C1 segment of cervical spinal cord (tissue), 14 donors: ENCODE measurements around the gene LHB.
"Not testable (repeated sequence)": the region's sequence is repeated elsewhere in the genome, so short reads cannot be mapped to it uniquely, and the experiment has no call there.

Source experiments
- DNase-seq, 14 donors: peaks; one replicate each; lab custom pipeline; 2025; lab: John Stamatoyannopoulos, UW

Gene LHB

DNA sequence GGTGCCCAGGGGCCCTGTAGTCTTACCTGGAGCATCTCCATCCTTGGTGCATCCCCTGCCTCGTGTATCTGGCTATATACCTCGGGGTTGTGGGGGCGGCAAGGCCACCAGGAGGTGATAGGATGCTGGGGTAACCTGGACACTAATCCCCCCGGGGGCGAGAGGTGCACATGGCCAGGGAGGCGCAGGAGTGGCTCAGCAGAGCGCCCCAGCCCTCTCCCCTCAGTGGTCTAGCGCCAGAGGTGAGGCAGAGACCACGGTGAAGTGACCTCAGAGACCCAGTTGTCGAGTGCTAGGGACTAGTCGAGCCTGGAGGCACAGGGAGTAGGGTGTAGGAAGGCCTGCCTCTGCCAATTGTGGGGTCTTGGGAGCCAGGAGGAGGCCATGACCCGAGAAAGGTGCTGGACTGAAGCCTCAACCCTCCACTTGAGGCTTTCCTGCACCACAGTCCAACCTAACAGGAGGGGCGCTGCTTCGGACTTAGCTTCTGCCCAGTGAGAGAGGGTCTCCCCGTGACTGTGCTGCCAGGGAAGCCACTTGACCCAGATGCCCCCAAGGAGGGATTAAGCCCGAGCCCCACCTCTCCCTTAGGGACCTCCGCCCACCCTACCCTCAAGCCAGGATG lies at the start of gene LHB:
TSS of gene LHB (minus strand) at position 51 of the 625 bp plus-strand sequence. CDS start at position 41, 10 bp downstream.
- DNase-seq = no peak

DNA sequence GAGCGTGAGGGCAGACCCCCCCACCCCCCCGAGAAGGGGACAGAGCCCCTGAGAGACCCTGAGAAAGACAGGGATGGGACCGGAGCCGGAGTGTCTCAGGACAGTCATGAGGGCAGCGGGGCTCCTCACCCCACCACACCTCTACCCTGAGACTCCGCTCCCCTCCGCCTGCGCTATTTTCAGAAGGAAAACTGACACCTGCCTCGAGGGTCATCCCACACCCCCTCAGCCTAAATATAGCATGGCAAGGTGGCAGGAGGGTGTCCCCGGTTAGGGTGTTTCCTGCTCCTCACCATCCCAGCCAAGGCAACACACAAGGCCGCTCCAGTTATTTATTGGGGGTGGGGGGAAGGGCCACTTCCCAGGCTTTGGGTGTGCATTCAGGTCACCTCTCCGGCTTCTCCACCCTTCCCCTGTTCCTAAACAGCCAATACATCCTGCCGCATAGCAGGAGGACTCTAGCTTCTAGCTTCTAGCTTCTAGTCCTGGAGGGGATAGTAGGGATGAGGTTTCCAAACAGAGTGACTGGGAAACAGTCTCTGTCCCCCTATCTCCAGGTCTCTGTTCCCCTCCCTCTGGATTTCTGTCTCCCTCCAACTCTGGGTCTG lies 49.1 kb upstream of the LHB start:
- no peak for DNase-seq

DNA sequence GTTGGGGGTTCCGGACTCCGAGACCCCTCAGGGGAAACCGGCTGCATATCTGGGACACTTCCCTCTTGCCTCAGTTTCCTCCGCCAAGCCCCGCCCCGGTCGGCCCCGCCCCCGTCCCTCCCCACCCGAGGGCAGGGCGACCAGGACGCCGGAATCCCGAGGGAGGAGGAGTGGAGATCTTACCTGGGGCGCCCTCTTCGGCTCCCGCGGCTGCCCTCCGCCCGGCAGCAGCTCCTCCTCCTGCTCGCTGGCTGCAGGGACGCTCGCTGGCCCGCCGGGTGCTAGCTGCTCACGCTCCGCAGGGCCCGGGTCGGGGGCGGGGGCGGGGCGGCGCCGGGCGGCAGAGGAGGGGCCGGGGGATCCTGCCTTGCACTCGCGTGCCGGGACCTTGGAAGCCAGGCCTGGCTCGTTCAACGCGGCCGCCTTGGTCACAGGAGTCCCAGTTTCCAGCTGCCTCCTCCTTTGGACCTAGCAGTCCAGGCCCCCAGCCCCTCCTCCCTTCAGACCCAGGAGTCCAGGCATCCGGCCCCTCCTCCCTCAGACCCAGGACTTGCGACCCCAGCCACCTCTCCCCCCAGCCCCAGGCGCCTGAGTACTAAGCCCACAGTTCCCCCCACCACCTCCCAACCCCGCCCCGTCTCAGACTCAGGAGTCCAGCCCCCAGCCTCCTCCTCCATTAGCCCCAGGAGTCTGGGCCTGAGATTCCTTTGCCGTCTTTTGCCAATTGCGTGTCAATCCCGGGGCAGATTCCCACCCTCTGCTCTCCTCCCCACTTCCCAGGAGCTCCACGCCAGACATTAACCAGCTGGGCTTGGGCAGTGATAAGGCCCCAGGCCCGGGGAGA lies 48.1 kb upstream of the LHB start, which contains the start of gene NTF4:
TSS of gene NTF4 (minus strand) at position 51 of the 844 bp plus-strand sequence. CDS start 2,821 bp downstream, outside the sequence.
- DNase-seq = no peak

- DNase-seq = no peak
Measured at GRCh38 chr19:49064029-49064629, 47.2 kb upstream of the LHB start.

DNA sequence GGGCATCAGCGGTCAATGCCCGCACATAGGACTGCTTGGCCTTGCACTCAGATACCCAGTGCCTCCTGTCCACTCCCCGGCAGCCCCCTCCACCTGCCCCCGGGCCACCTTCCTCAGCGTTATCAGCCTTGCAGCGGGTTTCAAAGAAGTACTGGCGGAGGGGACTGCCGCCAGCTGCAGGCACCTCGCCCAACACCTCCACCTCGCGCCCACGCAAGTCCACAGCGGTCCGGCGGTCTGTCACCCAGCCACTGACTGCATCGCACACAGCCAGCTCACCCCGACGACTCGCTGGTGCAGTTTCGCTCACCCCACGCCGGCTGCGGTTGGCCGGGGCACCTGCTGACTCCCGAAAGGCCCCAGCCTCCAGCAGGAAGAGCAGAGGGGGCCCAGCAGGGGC lies 44.6 kb upstream of the LHB start:
- DNase-seq = no peak

DNA sequence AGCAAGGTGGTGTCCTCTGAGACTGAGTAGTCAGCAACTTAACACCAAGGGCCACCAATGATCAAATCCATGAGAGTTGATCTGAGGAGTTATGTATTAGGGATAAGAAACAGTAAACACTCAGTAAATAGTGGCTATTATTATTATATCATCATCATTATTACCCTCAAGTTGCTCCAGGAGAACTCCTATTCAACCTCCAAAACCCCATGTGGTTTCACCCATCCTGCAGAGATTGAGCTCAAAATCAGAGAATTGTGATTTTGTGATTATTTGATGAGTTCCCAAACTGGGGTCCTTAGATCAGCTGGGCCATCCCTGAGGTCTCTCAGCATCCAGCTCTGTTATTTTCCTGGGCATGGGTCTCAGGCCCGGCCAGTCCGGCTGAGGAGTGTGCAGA lies 44.1 kb upstream of the LHB start:
- DNase-seq = no peak

DNA sequence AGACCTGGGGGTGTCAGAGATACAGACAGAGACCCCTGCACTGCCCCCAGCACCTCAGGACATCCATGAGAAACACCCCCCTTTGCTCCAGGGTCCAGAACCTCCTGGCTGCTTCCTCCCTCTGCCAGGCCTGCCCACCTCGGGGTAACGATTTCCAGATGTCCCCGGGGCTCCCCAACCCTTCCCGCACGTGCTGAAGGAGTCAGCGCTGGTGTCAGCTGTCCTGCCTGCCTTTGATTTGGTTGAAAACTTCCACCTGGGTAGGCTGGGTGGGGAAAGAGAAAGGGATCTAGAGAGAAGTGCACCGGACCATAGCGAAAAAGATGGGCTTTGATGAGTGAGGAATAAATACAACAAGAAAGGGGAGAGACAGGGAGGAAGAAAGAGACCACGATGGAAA lies 42.2 kb upstream of the LHB start:
- DNase-seq = no peak

DNA sequence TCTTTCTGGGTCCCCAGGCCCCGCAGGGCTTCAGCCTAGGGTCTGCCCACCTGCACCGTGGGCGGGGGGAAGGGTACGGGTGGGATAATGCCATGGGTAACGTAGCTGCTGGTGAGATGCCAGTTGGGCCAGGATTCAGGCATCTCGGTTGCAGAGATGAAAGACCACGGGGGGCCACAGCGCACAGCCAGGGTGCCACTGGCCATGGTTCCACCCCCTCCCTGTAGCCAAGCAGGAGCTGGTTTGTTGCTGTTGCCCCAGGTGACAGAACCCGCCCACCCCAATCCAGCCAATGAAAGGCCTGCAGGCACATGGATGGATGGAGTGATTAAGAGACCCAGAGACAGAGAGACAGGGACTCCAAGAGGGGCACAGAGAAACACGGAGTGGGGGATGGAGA lies 41.7 kb upstream of the LHB start:
- no peak for DNase-seq

DNA sequence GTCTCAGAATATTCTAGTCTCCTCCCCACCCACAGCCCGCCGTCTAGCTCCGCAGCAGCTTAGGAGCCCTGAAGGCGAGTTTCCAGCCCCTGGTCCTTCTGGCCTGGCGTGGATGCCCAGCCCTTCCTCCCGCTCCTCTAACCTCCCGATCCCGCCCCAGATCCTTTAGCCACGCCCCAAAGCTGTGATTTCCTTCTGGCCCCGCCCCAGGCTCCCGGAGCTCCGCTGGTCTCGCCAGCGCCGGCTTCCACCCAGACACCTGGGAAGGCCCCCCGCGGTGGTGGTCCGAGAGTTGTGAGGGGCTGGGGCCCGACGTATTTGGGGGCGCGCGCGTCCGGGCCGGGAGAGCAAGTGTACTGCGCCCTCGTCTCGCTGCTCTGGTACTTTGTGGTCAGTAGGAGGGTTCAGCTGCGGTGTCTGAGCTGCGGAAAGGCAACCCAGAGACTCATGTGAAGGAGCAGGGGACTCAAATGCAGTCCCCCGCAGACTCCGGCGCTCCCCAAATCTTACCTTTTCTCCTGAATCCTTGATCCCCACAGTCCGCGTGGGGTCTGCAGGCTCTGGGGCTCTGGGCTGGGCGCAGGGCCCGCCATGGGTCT lies 40.8 kb upstream of the LHB start, which contains the start of gene CGB7:
TSS of gene CGB7 (minus strand) at position 114 of the 599 bp plus-strand sequence. CDS start 2,374 bp downstream, outside the sequence.
- peak in 3 of 14 donors; percentile 0 to 8 (median 8) for DNase-seq

- DNase-seq = not testable (repeated sequence)
Measured at GRCh38 chr19:49056902-49057596, 40.2 kb upstream of the LHB start.

DNA sequence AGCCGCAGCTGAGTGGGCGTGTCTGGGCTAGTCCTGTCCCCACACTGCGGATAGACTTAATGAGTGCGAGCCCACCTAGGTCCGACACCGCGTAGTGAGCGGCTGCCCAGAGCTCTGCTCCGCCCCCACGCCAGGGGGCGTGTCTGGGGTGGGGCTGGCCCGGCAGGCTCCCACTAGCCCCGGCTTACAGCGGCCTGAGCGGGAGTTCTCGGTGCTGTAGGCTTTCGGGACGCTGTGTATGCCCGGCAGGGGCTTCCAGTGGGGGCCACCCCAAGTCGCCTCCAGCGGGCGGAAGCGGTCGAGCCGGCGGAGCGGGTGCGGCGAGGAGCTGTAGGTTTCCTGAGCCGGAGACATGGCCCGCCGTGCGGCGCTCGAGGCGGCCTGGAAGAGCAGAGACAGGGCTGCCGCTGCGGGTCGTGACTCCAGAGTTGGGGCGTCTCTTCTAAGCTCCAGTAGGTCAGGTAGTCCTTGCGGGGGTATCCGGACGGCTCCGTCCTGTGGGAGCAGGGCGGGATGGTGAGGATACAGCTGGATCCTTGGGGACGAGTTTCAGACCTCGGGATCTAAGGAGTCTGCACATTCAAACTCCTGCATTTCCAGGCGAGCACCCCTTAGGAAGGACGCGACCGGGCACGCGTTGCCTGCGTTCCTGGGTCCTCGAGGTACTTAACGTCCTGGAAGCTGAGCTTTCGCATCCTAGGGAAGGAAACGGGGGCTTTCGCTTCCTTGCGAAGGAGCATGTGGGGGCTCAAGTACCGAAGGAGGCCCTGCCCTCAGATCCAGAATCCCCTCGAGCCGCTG lies 39.4 kb upstream of the LHB start:
- DNase-seq = peak in 4 of 14 donors; percentile 2 to 25 (median 15)

DNA sequence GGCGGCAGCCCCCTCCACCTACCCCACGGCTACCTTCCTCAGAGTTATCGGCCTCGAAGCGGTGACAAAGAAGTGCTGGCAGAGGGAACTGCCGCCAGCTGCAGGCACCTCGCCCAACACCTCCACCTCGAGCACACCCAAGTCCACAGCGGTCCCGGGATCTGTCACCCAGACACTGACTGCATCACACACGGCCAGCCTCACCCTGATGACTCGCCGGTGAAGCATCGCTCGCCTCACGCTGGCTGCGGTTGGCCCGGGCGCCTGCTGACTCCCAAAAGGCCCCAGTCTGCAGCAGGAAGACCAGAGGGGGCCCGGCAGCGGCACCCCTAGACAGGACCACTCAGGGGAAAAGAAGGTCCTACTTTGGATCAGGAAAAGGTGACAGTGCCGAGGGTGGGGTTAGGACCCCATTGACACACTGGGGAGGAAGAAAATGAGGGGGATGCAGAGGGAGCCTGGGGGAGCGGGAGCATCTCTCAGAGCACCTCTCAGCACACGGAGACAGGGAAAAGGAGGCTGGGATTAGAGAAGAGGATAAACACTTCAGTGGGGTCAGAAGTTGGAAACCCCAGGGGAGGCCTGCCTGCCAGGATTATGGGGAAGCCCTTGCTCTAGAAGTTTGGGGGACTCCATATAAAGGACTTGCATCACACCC lies 33.6 kb upstream of the LHB start:
- DNase-seq = not testable (repeated sequence)

- not testable (repeated sequence) for DNase-seq
Measured at GRCh38 chr19:49049834-49050233, 32.9 kb upstream of the LHB start.

GRCh38 chr19:49049011-49049410 lies 32.1 kb upstream of the LHB start, which contains the start of gene CGB8:
TSS of gene CGB8 (minus strand) at chr19:49049111. CDS start at chr19:49048739, 372 bp downstream.
- not testable (repeated sequence) for DNase-seq

DNA sequence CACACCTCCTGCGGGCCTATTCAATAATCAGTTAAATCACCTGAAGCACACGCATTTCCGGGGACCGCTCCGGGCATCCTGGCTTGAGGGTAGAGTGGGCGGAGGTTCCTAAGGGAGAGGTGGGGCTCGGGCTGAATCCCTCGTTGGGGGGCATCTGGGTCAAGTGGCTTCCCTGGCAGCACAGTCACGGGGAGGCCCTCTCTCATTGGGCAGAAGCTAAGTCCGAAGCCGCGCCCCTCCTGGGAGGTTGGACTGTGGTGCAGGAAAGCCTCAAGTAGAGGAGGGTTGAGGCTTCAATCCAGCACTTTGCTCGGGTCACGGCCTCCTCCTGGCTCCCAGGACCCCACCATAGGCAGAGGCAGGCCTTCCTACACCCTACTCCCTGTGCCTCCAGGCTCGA lies 26.7 kb upstream of the LHB start, which contains the start of gene CGB5:
TSS of gene CGB5 (plus strand) at position 301 of the 400 bp plus-strand sequence. CDS start 362 bp downstream, outside the sequence.
- not testable (repeated sequence) for DNase-seq

DNA sequence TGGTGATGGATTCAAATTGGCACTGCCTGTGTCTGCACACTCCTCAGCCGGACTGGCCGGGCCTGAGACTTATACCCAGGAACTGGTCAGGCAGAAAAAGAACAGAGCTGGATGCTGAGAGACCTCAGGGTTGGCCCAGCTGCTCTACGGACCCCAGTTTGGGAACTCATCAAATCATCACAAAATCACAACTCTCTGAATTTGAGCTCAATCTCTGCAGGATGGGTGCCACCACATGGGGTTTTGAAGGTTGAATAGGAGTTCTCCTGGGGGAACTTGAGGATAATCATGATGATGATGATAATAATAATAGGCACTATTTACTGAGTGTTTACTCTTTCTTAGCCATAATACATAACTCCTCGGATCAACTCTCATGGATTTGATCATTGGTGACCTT lies 25.8 kb upstream of the LHB start:
- not testable (repeated sequence) for DNase-seq

DNA sequence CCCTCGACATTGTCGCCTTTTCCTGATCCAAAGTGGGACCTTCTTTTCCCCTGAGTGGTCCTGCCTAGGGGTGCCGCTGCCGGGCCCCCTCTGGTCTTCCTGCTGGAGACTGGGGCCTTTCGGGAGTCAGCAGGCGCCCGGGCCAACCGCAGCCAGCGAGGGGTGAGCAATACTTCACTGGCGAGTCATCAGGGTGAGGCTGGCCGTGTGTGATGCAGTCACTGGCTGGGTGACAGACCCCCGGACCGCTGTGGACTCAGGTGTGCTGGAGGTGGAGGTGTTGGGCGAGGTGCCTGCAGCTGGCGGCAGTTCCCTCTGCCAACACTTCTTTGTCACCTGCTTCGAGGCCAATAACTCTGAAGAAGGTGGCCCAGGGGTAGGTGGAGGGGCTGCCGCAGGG lies 25.3 kb upstream of the LHB start:
- no peak for DNase-seq

DNA sequence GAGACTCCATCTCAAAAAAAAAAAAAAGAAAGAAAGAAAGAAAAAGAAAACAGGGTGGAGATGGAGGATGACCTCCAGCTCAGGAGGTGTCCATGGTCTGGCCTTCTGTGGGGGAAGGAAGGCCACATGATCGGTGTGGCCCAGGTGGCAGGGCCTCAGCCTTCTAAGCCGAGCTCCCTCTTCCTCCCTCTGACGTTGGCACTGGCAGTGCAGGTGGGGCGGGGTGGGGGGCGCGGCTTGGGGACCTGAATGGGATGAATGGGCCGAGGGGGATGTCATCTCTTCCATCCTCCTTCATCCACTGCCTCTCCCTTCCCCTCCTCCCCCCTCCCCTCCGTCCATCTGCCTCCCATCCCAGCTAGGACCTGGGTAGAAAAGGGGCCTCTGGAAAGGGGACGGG lies 22.8 kb upstream of the LHB start:
- not testable (repeated sequence) for DNase-seq
